ENCODE measurements around the gene EXOSC6. TPM values are rescaled to one million over a fixed set of nuclear protein-coding genes. Genes with fewer than 3 reads are reported as not detected.

EXOSC6 gene
- total RNA-seq, 1 experiment from 2014 or later = 41.6 TPM

GRCh38 chr16:70290949-70291519 is 39.3 kb upstream of the EXOSC6 start:
- peaks cover 4% of the 10 kb centered on the region for H3K23me2 ChIP-seq (ENCODE audit: insufficient read length, low read depth, low read length, poor library complexity, severe bottlenecking)
- peaks cover 0 to 9% of the 10 kb centered on the region in 2 experiments; a peak in 2 of 4 replicates for H3K4me1 Mint-ChIP-seq
- no peak for TF ChIP-seq CTCF (conservative IDR thresholded peaks at IDR 0.05)
- H3K4me2 ChIP-seq (ENCODE audit: insufficient read depth, insufficient read length, low read length) = no peak overlapping the region
- H4K91ac ChIP-seq (ENCODE audit: insufficient read length, low read depth, low read length) = no peak overlapping the region
- H3T11ph ChIP-seq (ENCODE audit: low read length) = no peak overlapping the region
- no peak overlapping the region for H3K4me3 Mint-ChIP-seq
- no peaks in the 10 kb centered on the region for H3K9me3 ChIP-seq (ENCODE audit: control insufficient read depth, low read depth, low read length)
- no peak overlapping the region for H3K27ac ChIP-seq (ENCODE audit: insufficient read length, low read depth, low read length)
- no peaks in the 10 kb centered on the region for H3K79me1 ChIP-seq (ENCODE audit: insufficient read depth, low read depth, low read length, poor library complexity, severe bottlenecking)
- no peaks in the 10 kb centered on the region for H4K20me1 ChIP-seq (ENCODE audit: control insufficient read depth, insufficient read depth, insufficient read length)
- peaks cover 8 to 12% (median 10%) of the 10 kb centered on the region in 3 experiments for H3K36me3 Mint-ChIP-seq (ENCODE audit: insufficient read depth in 1 of 3, low read depth in 3 of 3)
- H2BK20ac ChIP-seq (ENCODE audit: low read depth, low read length, poor library complexity, severe bottlenecking) = no peak overlapping the region
- no peak overlapping the region for H3K56ac ChIP-seq (ENCODE audit: insufficient read length, low read depth, low read length)
- no peak overlapping the region for H2AK5ac ChIP-seq (ENCODE audit: insufficient read length, low read length)
- DNase-seq = no peak
- no peak overlapping the region for H3K23ac ChIP-seq (ENCODE audit: insufficient read length, low read depth, low read length)
- no peak overlapping the region for H2BK12ac ChIP-seq (ENCODE audit: insufficient read length, low read depth, low read length)
- H3K18ac ChIP-seq (ENCODE audit: insufficient read length, low read depth, low read length) = no peak overlapping the region
- no peak overlapping the region for H3K9ac ChIP-seq (ENCODE audit: extremely low read depth, insufficient read length, low read length)
- H2AFZ ChIP-seq (ENCODE audit: low read length) = no peak overlapping the region
- H2BK120ac ChIP-seq (ENCODE audit: low read depth, low read length, poor library complexity, severe bottlenecking) = no peak overlapping the region
- no peak overlapping the region; a peak in 1 of 7 replicates for H3K27ac Mint-ChIP-seq
- no peak overlapping the region for H4K8ac ChIP-seq (replicated peaks; ENCODE audit: insufficient read length, low read depth, low read length)
- no peaks in the 10 kb centered on the region for H3K4me1 ChIP-seq (ENCODE audit: insufficient read depth, low read length)
- H3K27me3 ChIP-seq (ENCODE audit: insufficient read depth, low read length) = no peaks in the 10 kb centered on the region
- no peak overlapping the region for H2BK15ac ChIP-seq (ENCODE audit: low read depth, low read length)
- H4K5ac ChIP-seq (ENCODE audit: insufficient read length, low read depth, low read length) = no peak overlapping the region
- peaks cover 14% of the 10 kb centered on the region; the same call in 1 of the 2 replicates for H3K79me2 ChIP-seq (ENCODE audit: insufficient read depth, low read length)
- no peak overlapping the region for H3K14ac ChIP-seq (ENCODE audit: insufficient read depth, low read length)
- no peaks in the 10 kb centered on the region for H3K9me3 Mint-ChIP-seq
- H3K4ac ChIP-seq (ENCODE audit: low read depth, low read length) = no peak overlapping the region
- H2BK5ac ChIP-seq (ENCODE audit: insufficient read length, low read length) = no peak overlapping the region
- no peaks in the 10 kb centered on the region; the same call in 1 of the 2 replicates for H3K27me3 Mint-ChIP-seq (ENCODE audit: low read depth)
